Activated T-helper 1 cell treated with anti-CD3 and anti-CD28 coated beads, Interleukin-12 subunit alpha, Interleukin-12 subunit beta, Interleukin-2, Interleukin-4 antibody, amounts not matched to agents 30 ng/mL and 10 ng/mL and 1 ng/mL, durations not matched to agents 14 hours and 24 hours and 36 hours (primary cell): ENCODE data around the gene CDC7. TPM values are rescaled to one million over a fixed set of nuclear protein-coding genes. Genes with fewer than 3 reads are reported as not detected.
"Not testable (repeated sequence)": the region's sequence is repeated elsewhere in the genome, so short reads cannot be mapped to it uniquely, and the experiment has no call there.

Source experiments
- DNase-seq: peaks from one replicate; pipeline ENCODE4 v3.0.0; 2021; ENCODE audit warnings: low spot score
- H3K27ac Mint-ChIP-seq: one replicate; pipeline ENCODE4 v1.8.0; 2021; ENCODE audit warnings: mild to moderate bottlenecking, mixed read lengths
- H3K27me3 Mint-ChIP-seq: one replicate; pipeline ENCODE4 v1.8.0; 2022; ENCODE audit warnings: mild to moderate bottlenecking, moderate library complexity, mixed read lengths; ENCODE audit not compliant: insufficient read depth
- H3K36me3 Mint-ChIP-seq: one replicate; pipeline ENCODE4 v1.8.0; 2021; ENCODE audit warnings: low read depth, mixed read lengths
- H3K4me1 Mint-ChIP-seq: one replicate; pipeline ENCODE4 v1.8.0; 2021; ENCODE audit warnings: low read depth, mixed read lengths
- H3K4me3 Mint-ChIP-seq: one replicate; pipeline ENCODE4 v1.8.0; 2021; ENCODE audit warnings: mild to moderate bottlenecking, moderate library complexity, mixed read lengths
- H3K9me3 Mint-ChIP-seq: one replicate; pipeline ENCODE4 v1.8.0; 2021; ENCODE audit warnings: mixed read lengths
- intact Hi-C: fragments of 100-400 bp; cut with micrococcal nuclease; formaldehyde crosslinking; loops from one replicate; pipeline ENCODE4 v1.15.1; 2024
- total RNA-seq: library from RNA; stranded (reverse); gene quantifications from 2 replicates; pipeline ENCODE4 v1.2.3, GENCODE V29; 2022

CDC7 gene
- total RNA-seq, 1 donor from 2014 or later = 23.1 TPM

- Mint-ChIP-seq H3K9me3 (peaks cover 4% of the 10 kb centered on the region), H3K27ac (no peak overlapping the region), H3K4me1 (peaks cover 34% of the 10 kb centered on the region), H3K27me3 (no peaks in the 10 kb centered on the region), H3K4me3 (no peak overlapping the region), H3K36me3 (peaks cover 37% of the 10 kb centered on the region)
- DNase-seq = no peak
- intact Hi-C loops = no loop called here
Observed at GRCh38 chr1:91515994-91516393, 15.3 kb downstream of the CDC7 start.

GRCh38 chr1:91516605-91517004 is 16.0 kb downstream of the CDC7 start:
- Mint-ChIP-seq H3K36me3 (peaks cover 38% of the 10 kb centered on the region), H3K4me1 (peaks cover 40% of the 10 kb centered on the region)
- intact Hi-C loops, H3K27me3 Mint-ChIP-seq, H3K4me3 Mint-ChIP-seq, DNase-seq, H3K9me3 Mint-ChIP-seq, H3K27ac Mint-ChIP-seq: not testable (repeated sequence)

GRCh38 chr1:91519167-91519566 is 18.5 kb downstream of the CDC7 start:
- H3K4me3 Mint-ChIP-seq, DNase-seq, H3K9me3 Mint-ChIP-seq, intact Hi-C loops, H3K27me3 Mint-ChIP-seq: not testable (repeated sequence)
- Mint-ChIP-seq H3K36me3 (peaks cover 40% of the 10 kb centered on the region), H3K4me1 (peaks cover 61% of the 10 kb centered on the region), H3K27ac (peak overlapping the region; percentile 22)

- intact Hi-C loops = loop anchor here (1.0 to 5.0 kb wide), 4 partner anchors 21 to 192 kb away; partner anchors contain the start of gene CDC7
- H3K27me3 Mint-ChIP-seq = no peaks in the 10 kb centered on the region
- peaks cover 4% of the 10 kb centered on the region for H3K9me3 Mint-ChIP-seq
- H3K27ac Mint-ChIP-seq = peak overlapping the region; percentile 46
- H3K4me1 Mint-ChIP-seq = peaks cover 54% of the 10 kb centered on the region
- DNase-seq = no peak
- no peak overlapping the region for H3K4me3 Mint-ChIP-seq
- peaks cover 39% of the 10 kb centered on the region for H3K36me3 Mint-ChIP-seq
Observed at GRCh38 chr1:91520942-91521507, 20.4 kb downstream of the CDC7 start.

- Mint-ChIP-seq H3K4me1 (peaks cover 41% of the 10 kb centered on the region), H3K4me3 (no peak overlapping the region), H3K27ac (peak overlapping the region; percentile 33), H3K9me3 (no peaks in the 10 kb centered on the region), H3K27me3 (no peaks in the 10 kb centered on the region), H3K36me3 (peaks cover 31% of the 10 kb centered on the region)
- DNase-seq = no peak
- intact Hi-C loops = loop anchor here (1.0 to 5.0 kb wide), 6 partner anchors 25 to 353 kb away; no protein-coding TSS in a partner anchor
Observed at GRCh38 chr1:91523482-91523881, 22.8 kb downstream of the CDC7 start.

- peaks cover 33% of the 10 kb centered on the region for H3K36me3 Mint-ChIP-seq
- DNase-seq = no peak
- H3K27me3 Mint-ChIP-seq = no peaks in the 10 kb centered on the region
- no peaks in the 10 kb centered on the region for H3K9me3 Mint-ChIP-seq
- H3K4me3 Mint-ChIP-seq = no peak overlapping the region
- intact Hi-C loops = no loop called here
- H3K4me1 Mint-ChIP-seq = peaks cover 42% of the 10 kb centered on the region
- H3K27ac Mint-ChIP-seq = no peak overlapping the region
Observed at GRCh38 chr1:91526496-91526895, 25.8 kb downstream of the CDC7 start.

GRCh38 chr1:91527266-91527765 is 26.7 kb downstream of the CDC7 start:
- DNase-seq = no peak
- no peaks in the 10 kb centered on the region for H3K9me3 Mint-ChIP-seq
- no peak overlapping the region for H3K4me3 Mint-ChIP-seq
- intact Hi-C loops = no loop called here
- H3K27me3 Mint-ChIP-seq = no peaks in the 10 kb centered on the region
- H3K36me3 Mint-ChIP-seq = peaks cover 33% of the 10 kb centered on the region
- H3K4me1 Mint-ChIP-seq = peaks cover 39% of the 10 kb centered on the region
- no peak overlapping the region for H3K27ac Mint-ChIP-seq

GRCh38 chr1:91527781-91528180 is 27.1 kb downstream of the CDC7 start:
- H3K27ac Mint-ChIP-seq = no peak overlapping the region
- H3K27me3 Mint-ChIP-seq = no peaks in the 10 kb centered on the region
- H3K9me3 Mint-ChIP-seq = no peaks in the 10 kb centered on the region
- intact Hi-C loops = no loop called here
- DNase-seq = no peak
- peaks cover 31% of the 10 kb centered on the region for H3K36me3 Mint-ChIP-seq
- no peak overlapping the region for H3K4me3 Mint-ChIP-seq
- H3K4me1 Mint-ChIP-seq = peaks cover 39% of the 10 kb centered on the region

GRCh38 chr1:91529856-91530255 is 29.2 kb downstream of the CDC7 start:
- Mint-ChIP-seq H3K27ac (peak overlapping the region; percentile 77), H3K36me3 (peaks cover 26% of the 10 kb centered on the region), H3K9me3 (no peaks in the 10 kb centered on the region), H3K4me1 (peaks cover 35% of the 10 kb centered on the region), H3K4me3 (no peak overlapping the region), H3K27me3 (no peaks in the 10 kb centered on the region)
- intact Hi-C loops = no loop called here
- DNase-seq = no peak

GRCh38 chr1:91533361-91534024 is 32.8 kb downstream of the CDC7 start:
- intact Hi-C loops = no loop called here

GRCh38 chr1:91535441-91535840 is 34.8 kb downstream of the CDC7 start:
- peaks cover 10% of the 10 kb centered on the region for H3K36me3 Mint-ChIP-seq
- no peaks in the 10 kb centered on the region for H3K27me3 Mint-ChIP-seq
- no peak for DNase-seq
- H3K9me3 Mint-ChIP-seq = no peaks in the 10 kb centered on the region
- H3K27ac Mint-ChIP-seq = no peak overlapping the region
- H3K4me1 Mint-ChIP-seq = peaks cover 35% of the 10 kb centered on the region
- intact Hi-C loops = no loop called here
- no peak overlapping the region for H3K4me3 Mint-ChIP-seq

More at GRCh38 chr1:91533361-91534024, 32.8 kb downstream of the CDC7 start:
- no peaks in the 10 kb centered on the region for H3K9me3 Mint-ChIP-seq
- DNase-seq = no peak
- no peaks in the 10 kb centered on the region for H3K27me3 Mint-ChIP-seq
- H3K4me3 Mint-ChIP-seq = no peak overlapping the region
- peaks cover 17% of the 10 kb centered on the region for H3K36me3 Mint-ChIP-seq
- H3K27ac Mint-ChIP-seq = no peak overlapping the region
- H3K4me1 Mint-ChIP-seq = peaks cover 43% of the 10 kb centered on the region

GRCh38 chr1:91537281-91537986 is 36.8 kb downstream of the CDC7 start:
- Mint-ChIP-seq H3K4me1 (peaks cover 45% of the 10 kb centered on the region), H3K27ac (no peak overlapping the region), H3K36me3 (peaks cover 10% of the 10 kb centered on the region), H3K4me3 (no peak overlapping the region), H3K9me3 (peaks cover 11% of the 10 kb centered on the region), H3K27me3 (no peaks in the 10 kb centered on the region)
- no peak for DNase-seq
- intact Hi-C loops = no loop called here

GRCh38 chr1:91537987-91538304 is 37.3 kb downstream of the CDC7 start:
- Mint-ChIP-seq H3K36me3 (peaks cover 8% of the 10 kb centered on the region), H3K27ac (no peak overlapping the region), H3K4me1 (peaks cover 39% of the 10 kb centered on the region), H3K27me3 (no peaks in the 10 kb centered on the region), H3K9me3 (peaks cover 11% of the 10 kb centered on the region), H3K4me3 (no peak overlapping the region)
- DNase-seq = no peak
- intact Hi-C loops = no loop called here
